ENCODE measurements around the gene SLC34A3.
"Not testable (repeated sequence)": the region's sequence is repeated elsewhere in the genome, so short reads cannot be mapped to it uniquely, and the experiment has no call there.

Gene SLC34A3

GRCh38 chr9:137240841-137241489 is 10.3 kb downstream of the SLC34A3 start, which contains the start of gene TUBB4B:
TSS of gene TUBB4B (plus strand) at chr9:137241287. CDS start at chr9:137241361, 74 bp downstream.
- Histone ChIP-seq H3K4me3 (ENCODE audit: low read depth, low read length) (peak within 1 kb of the TSS; percentile 85), H3K27ac (ENCODE audit: low read depth, low read length) (peak within 1 kb of the TSS; percentile 96), H3K9ac (ENCODE audit: low read depth, low read length) (peak within 1 kb of the TSS; percentile 71), H3K36me3 (ENCODE audit: control insufficient read depth, insufficient read depth, low read length) (peaks cover 22% of the 10 kb centered on the region), H3K4me1 (ENCODE audit: control insufficient read depth, insufficient read depth, low read length) (peaks cover 22% of the 10 kb centered on the region), H3K9me3 (ENCODE audit: control insufficient read depth, insufficient read depth, low read length) (no peaks in the 10 kb centered on the region), H3K27me3 (ENCODE audit: control insufficient read depth, insufficient read depth, low read length) (no peaks in the 10 kb centered on the region)

- H3K4me1 ChIP-seq (ENCODE audit: control insufficient read depth, insufficient read depth, low read length) = peaks cover 22% of the 10 kb centered on the region
- H3K27ac ChIP-seq (ENCODE audit: low read depth, low read length) = peak overlapping the region; percentile 78
- peaks cover 22% of the 10 kb centered on the region for H3K36me3 ChIP-seq (ENCODE audit: control insufficient read depth, insufficient read depth, low read length)
These were observed 11.0 kb downstream of the SLC34A3 start for GRCh38 chr9:137241490-137242268.

GRCh38 chr9:137242269-137243203 is 11.8 kb downstream of the SLC34A3 start:
- H3K36me3 ChIP-seq (ENCODE audit: control insufficient read depth, insufficient read depth, low read length) = peaks cover 22% of the 10 kb centered on the region
- H3K9ac ChIP-seq (ENCODE audit: low read depth, low read length) = peak overlapping the region; percentile 48; the same call in 1 of the 2 replicates
- H3K4me1 ChIP-seq (ENCODE audit: control insufficient read depth, insufficient read depth, low read length) = peaks cover 22% of the 10 kb centered on the region
- peak overlapping the region; percentile 79 for H3K4me3 ChIP-seq (ENCODE audit: low read depth, low read length)
- no peaks in the 10 kb centered on the region for H3K9me3 ChIP-seq (ENCODE audit: control insufficient read depth, insufficient read depth, low read length)
- no peaks in the 10 kb centered on the region for H3K27me3 ChIP-seq (ENCODE audit: control insufficient read depth, insufficient read depth, low read length)
- H3K27ac ChIP-seq (ENCODE audit: low read depth, low read length) = no peak overlapping the region

More at GRCh38 chr9:137241490-137242268, 11.0 kb downstream of the SLC34A3 start:
- Histone ChIP-seq H3K9ac (ENCODE audit: low read depth, low read length) (peak overlapping the region; percentile 48; the same call in 1 of the 2 replicates), H3K9me3 (ENCODE audit: control insufficient read depth, insufficient read depth, low read length) (no peaks in the 10 kb centered on the region), H3K4me3 (ENCODE audit: low read depth, low read length) (peak overlapping the region; percentile 79), H3K27me3 (ENCODE audit: control insufficient read depth, insufficient read depth, low read length) (no peaks in the 10 kb centered on the region)

GRCh38 chr9:137243266-137243625 is 12.5 kb downstream of the SLC34A3 start:
- not testable (repeated sequence) for H3K4me3 ChIP-seq (ENCODE audit: low read depth, low read length); H3K27me3 ChIP-seq (ENCODE audit: control insufficient read depth, insufficient read depth, low read length); H3K9ac ChIP-seq (ENCODE audit: low read depth, low read length); H3K27ac ChIP-seq (ENCODE audit: low read depth, low read length); H3K9me3 ChIP-seq (ENCODE audit: control insufficient read depth, insufficient read depth, low read length)
- Histone ChIP-seq H3K4me1 (ENCODE audit: control insufficient read depth, insufficient read depth, low read length) (peaks cover 22% of the 10 kb centered on the region), H3K36me3 (ENCODE audit: control insufficient read depth, insufficient read depth, low read length) (peaks cover 22% of the 10 kb centered on the region)

- Histone ChIP-seq H3K4me1 (ENCODE audit: control insufficient read depth, insufficient read depth, low read length) (peaks cover 22% of the 10 kb centered on the region), H3K9me3 (ENCODE audit: control insufficient read depth, insufficient read depth, low read length) (no peaks in the 10 kb centered on the region), H3K9ac (ENCODE audit: low read depth, low read length) (no peak overlapping the region), H3K27me3 (ENCODE audit: control insufficient read depth, insufficient read depth, low read length) (no peaks in the 10 kb centered on the region; the same call in 1 of the 2 replicates), H3K27ac (ENCODE audit: low read depth, low read length) (peak overlapping the region; percentile 67), H3K4me3 (ENCODE audit: low read depth, low read length) (no peak overlapping the region), H3K36me3 (ENCODE audit: control insufficient read depth, insufficient read depth, low read length) (peaks cover 22% of the 10 kb centered on the region)
These were observed 13.2 kb downstream of the SLC34A3 start for GRCh38 chr9:137243626-137244485.

GRCh38 chr9:137244486-137245449 is 14.1 kb downstream of the SLC34A3 start:
- Histone ChIP-seq H3K4me3 (ENCODE audit: low read depth, low read length) (no peak overlapping the region), H3K9me3 (ENCODE audit: control insufficient read depth, insufficient read depth, low read length) (no peaks in the 10 kb centered on the region), H3K4me1 (ENCODE audit: control insufficient read depth, insufficient read depth, low read length) (peaks cover 22% of the 10 kb centered on the region), H3K27ac (ENCODE audit: low read depth, low read length) (peak overlapping the region; percentile 67), H3K9ac (ENCODE audit: low read depth, low read length) (no peak overlapping the region), H3K27me3 (ENCODE audit: control insufficient read depth, insufficient read depth, low read length) (no peaks in the 10 kb centered on the region; the same call in 1 of the 2 replicates), H3K36me3 (ENCODE audit: control insufficient read depth, insufficient read depth, low read length) (peaks cover 22% of the 10 kb centered on the region)

- Histone ChIP-seq H3K4me3 (ENCODE audit: low read depth, low read length) (no peak overlapping the region), H3K9ac (ENCODE audit: low read depth, low read length) (no peak overlapping the region), H3K27ac (ENCODE audit: low read depth, low read length) (no peak overlapping the region), H3K4me1 (ENCODE audit: control insufficient read depth, insufficient read depth, low read length) (peaks cover 22% of the 10 kb centered on the region), H3K36me3 (ENCODE audit: control insufficient read depth, insufficient read depth, low read length) (peaks cover 22% of the 10 kb centered on the region), H3K9me3 (ENCODE audit: control insufficient read depth, insufficient read depth, low read length) (no peaks in the 10 kb centered on the region), H3K27me3 (ENCODE audit: control insufficient read depth, insufficient read depth, low read length) (no peaks in the 10 kb centered on the region; the same call in 1 of the 2 replicates)
These were observed 15.0 kb downstream of the SLC34A3 start for GRCh38 chr9:137245450-137246421.

- Histone ChIP-seq H3K9ac (ENCODE audit: low read depth, low read length) (no peak overlapping the region), H3K36me3 (ENCODE audit: control insufficient read depth, insufficient read depth, low read length) (peaks cover 17% of the 10 kb centered on the region), H3K4me1 (ENCODE audit: control insufficient read depth, insufficient read depth, low read length) (peaks cover 23% of the 10 kb centered on the region), H3K9me3 (ENCODE audit: control insufficient read depth, insufficient read depth, low read length) (no peaks in the 10 kb centered on the region), H3K27me3 (ENCODE audit: control insufficient read depth, insufficient read depth, low read length) (no peaks in the 10 kb centered on the region; the same call in 1 of the 2 replicates), H3K4me3 (ENCODE audit: low read depth, low read length) (no peak overlapping the region), H3K27ac (ENCODE audit: low read depth, low read length) (no peak overlapping the region)
These were observed 16.6 kb downstream of the SLC34A3 start for GRCh38 chr9:137247135-137247915.
